ENCODE data around the gene ZNF726.

Gene ZNF726

GRCh38 chr19:23906835-23907234 is 7.9 kb upstream of the ZNF726 start:
- DNase-seq (ENCODE audit: extremely low spot score) = no peak
- TF ChIP-seq CTCF (IDR thresholded peaks at IDR 0.05; ENCODE audit: control extremely low read depth, extremely low read depth, low read depth, missing control alignments) = no peak
- ChIA-PET CTCF (no interaction called here), POLR2A (no interaction called here)

GRCh38 chr19:23908165-23908564 is 6.5 kb upstream of the ZNF726 start:
- ChIA-PET CTCF (no interaction called here), POLR2A (no interaction called here)
- TF ChIP-seq CTCF (IDR thresholded peaks at IDR 0.05; ENCODE audit: control extremely low read depth, extremely low read depth, low read depth, missing control alignments) = no peak
- DNase-seq (ENCODE audit: extremely low spot score) = no peak

GRCh38 chr19:23909222-23909621 is 5.5 kb upstream of the ZNF726 start:
- CTCF ChIA-PET = no interaction called here
- no peak for DNase-seq (ENCODE audit: extremely low spot score)
- POLR2A ChIA-PET = no interaction called here
- TF ChIP-seq CTCF (IDR thresholded peaks at IDR 0.05; ENCODE audit: control extremely low read depth, extremely low read depth, low read depth, missing control alignments) = no peak

GRCh38 chr19:23913931-23914330 is 755 bp upstream of the ZNF726 start:
- ChIA-PET CTCF (interaction anchor here (1.0 kb wide), 1 partner anchor 10 kb away, joined by 4 read pairs; no protein-coding TSS in a partner anchor), POLR2A (no interaction called here)
- DNase-seq (ENCODE audit: extremely low spot score) = no peak
- TF ChIP-seq CTCF (IDR thresholded peaks at IDR 0.05; ENCODE audit: control extremely low read depth, extremely low read depth, low read depth, missing control alignments) = no peak

- ChIA-PET CTCF (no interaction called here), POLR2A (no interaction called here)
- TF ChIP-seq CTCF (IDR thresholded peaks at IDR 0.05; ENCODE audit: control extremely low read depth, extremely low read depth, low read depth, missing control alignments) = no peak
Observed at GRCh38 chr19:23916991-23917390, 2.3 kb downstream of the ZNF726 start.

GRCh38 chr19:23917856-23918255 is 3.2 kb downstream of the ZNF726 start:
- POLR2A ChIA-PET = no interaction called here
- TF ChIP-seq CTCF (IDR thresholded peaks at IDR 0.05; ENCODE audit: control extremely low read depth, extremely low read depth, low read depth, missing control alignments) = no peak
- CTCF ChIA-PET = interaction anchor here (1.1 kb wide), 1 partner anchor 12 kb away, joined by 3 read pairs; no protein-coding TSS in a partner anchor
- no peak for DNase-seq (ENCODE audit: extremely low spot score)

More at GRCh38 chr19:23916991-23917390, 2.3 kb downstream of the ZNF726 start:
- DNase-seq (ENCODE audit: extremely low spot score) = no peak

GRCh38 chr19:23925285-23925684 is 10.6 kb downstream of the ZNF726 start:
- no peak for DNase-seq (ENCODE audit: extremely low spot score)
- CTCF ChIA-PET = no interaction called here
- POLR2A ChIA-PET = no interaction called here
- no peak for TF ChIP-seq CTCF (IDR thresholded peaks at IDR 0.05; ENCODE audit: control extremely low read depth, extremely low read depth, low read depth, missing control alignments)
